SK-N-SH (cell line): ENCODE results near the gene GOLGA6L7.
"Not testable (repeated sequence)": the region's sequence is repeated elsewhere in the genome, so short reads cannot be mapped to it uniquely, and the experiment has no call there.

Experiments used
- EP300 ChIP-seq, 2 experiments: IDR thresholded peaks; 2 replicates each; pipeline versions ENCODE4 v1.4.0 to v1.6.1; 2012; ENCODE audit warnings: borderline replicate concordance in 1 of 2, low read depth in 1 of 2, low read length in 1 of 2
- EZH2phosphoT487 ChIP-seq: fragments of 200-600 bp; sonication (generic); IDR thresholded peaks from 2 replicates; pipeline ENCODE4 v1.6.1; 2017; ENCODE audit warnings: low read depth, mixed run types, mild to moderate bottlenecking, antibody characterized with exemption, moderate library complexity, borderline replicate concordance
- GATA2 ChIP-seq: sonication (generic); formaldehyde crosslinking; IDR thresholded peaks from 2 replicates; pipeline ENCODE4 v1.5.0; 2020; ENCODE audit warnings: mild to moderate bottlenecking, missing genetic modification reagents
- JUND ChIP-seq: IDR thresholded peaks from 2 replicates; pipeline ENCODE4 v1.4.0; 2012
- TF ChIP-seq, protein P1 (sequence below): fragments of 200-600 bp; sonication (generic); IDR thresholded peaks from 2 replicates; pipeline ENCODE4 v1.6.1; 2017; ENCODE audit warnings: antibody characterized with exemption, mild to moderate bottlenecking, moderate library complexity
- TF ChIP-seq, protein P2 (sequence below): IDR thresholded peaks from 2 replicates; pipeline ENCODE4 v1.6.1; 2012; ENCODE audit warnings: mild to moderate bottlenecking, low read depth, low read length, moderate library complexity

DNA sequence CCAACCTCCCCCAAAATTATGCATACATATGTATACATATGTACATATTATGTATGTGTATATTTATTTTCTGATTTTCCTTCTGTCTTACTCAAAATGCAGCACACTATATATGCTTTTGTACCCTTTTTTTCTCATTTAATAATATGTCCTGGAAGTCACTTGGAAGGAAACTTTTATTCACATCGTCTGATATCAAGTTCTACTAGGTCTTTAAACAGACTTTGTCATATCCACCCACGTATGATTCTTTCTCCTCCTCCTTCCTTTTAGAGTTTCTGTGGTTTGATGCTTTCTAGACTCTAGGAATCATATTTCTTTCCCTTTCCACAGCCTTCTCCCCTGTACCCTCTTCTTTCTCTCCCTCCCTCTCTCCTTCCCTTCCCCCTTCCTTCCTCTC, 35.1 kb downstream of the GOLGA6L7 start:
- TF ChIP-seq, protein P1, sequence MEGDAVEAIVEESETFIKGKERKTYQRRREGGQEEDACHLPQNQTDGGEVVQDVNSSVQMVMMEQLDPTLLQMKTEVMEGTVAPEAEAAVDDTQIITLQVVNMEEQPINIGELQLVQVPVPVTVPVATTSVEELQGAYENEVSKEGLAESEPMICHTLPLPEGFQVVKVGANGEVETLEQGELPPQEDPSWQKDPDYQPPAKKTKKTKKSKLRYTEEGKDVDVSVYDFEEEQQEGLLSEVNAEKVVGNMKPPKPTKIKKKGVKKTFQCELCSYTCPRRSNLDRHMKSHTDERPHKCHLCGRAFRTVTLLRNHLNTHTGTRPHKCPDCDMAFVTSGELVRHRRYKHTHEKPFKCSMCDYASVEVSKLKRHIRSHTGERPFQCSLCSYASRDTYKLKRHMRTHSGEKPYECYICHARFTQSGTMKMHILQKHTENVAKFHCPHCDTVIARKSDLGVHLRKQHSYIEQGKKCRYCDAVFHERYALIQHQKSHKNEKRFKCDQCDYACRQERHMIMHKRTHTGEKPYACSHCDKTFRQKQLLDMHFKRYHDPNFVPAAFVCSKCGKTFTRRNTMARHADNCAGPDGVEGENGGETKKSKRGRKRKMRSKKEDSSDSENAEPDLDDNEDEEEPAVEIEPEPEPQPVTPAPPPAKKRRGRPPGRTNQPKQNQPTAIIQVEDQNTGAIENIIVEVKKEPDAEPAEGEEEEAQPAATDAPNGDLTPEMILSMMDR, result not testable (repeated sequence)
- TF ChIP-seq EP300 (IDR thresholded peaks at IDR 0.05; ENCODE audit: borderline replicate concordance in 1 of 2, low read depth in 1 of 2, low read length in 1 of 2); JUND; EZH2phosphoT487; GATA2 (CRISPR knock-in tag): not testable (repeated sequence)
- TF ChIP-seq, protein P2, sequence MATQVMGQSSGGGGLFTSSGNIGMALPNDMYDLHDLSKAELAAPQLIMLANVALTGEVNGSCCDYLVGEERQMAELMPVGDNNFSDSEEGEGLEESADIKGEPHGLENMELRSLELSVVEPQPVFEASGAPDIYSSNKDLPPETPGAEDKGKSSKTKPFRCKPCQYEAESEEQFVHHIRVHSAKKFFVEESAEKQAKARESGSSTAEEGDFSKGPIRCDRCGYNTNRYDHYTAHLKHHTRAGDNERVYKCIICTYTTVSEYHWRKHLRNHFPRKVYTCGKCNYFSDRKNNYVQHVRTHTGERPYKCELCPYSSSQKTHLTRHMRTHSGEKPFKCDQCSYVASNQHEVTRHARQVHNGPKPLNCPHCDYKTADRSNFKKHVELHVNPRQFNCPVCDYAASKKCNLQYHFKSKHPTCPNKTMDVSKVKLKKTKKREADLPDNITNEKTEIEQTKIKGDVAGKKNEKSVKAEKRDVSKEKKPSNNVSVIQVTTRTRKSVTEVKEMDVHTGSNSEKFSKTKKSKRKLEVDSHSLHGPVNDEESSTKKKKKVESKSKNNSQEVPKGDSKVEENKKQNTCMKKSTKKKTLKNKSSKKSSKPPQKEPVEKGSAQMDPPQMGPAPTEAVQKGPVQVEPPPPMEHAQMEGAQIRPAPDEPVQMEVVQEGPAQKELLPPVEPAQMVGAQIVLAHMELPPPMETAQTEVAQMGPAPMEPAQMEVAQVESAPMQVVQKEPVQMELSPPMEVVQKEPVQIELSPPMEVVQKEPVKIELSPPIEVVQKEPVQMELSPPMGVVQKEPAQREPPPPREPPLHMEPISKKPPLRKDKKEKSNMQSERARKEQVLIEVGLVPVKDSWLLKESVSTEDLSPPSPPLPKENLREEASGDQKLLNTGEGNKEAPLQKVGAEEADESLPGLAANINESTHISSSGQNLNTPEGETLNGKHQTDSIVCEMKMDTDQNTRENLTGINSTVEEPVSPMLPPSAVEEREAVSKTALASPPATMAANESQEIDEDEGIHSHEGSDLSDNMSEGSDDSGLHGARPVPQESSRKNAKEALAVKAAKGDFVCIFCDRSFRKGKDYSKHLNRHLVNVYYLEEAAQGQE, result not testable (repeated sequence)
